Gastrocnemius medialis (tissue), 4 donors: ENCODE data around the gene GRIK2.

ENCODE experiments used
- POLR2A ChIP-seq, 2 donors: fragments of 450-650 bp; IDR thresholded peaks; one replicate each; pipeline ENCODE4 v1.6.1; 2017; ENCODE audit warnings: antibody characterized with exemption in 2 of 2, mild to moderate bottlenecking in 2 of 2, moderate library complexity in 2 of 2
- TF ChIP-seq, protein P1 (sequence below), 5 experiments: fragments of 450-650 bp in 3 of 5; fragments of 200-600 bp in 2 of 5; sonication (generic) in 2 of 5; IDR thresholded peaks in 4 of 5; conservative IDR thresholded peaks in 1 of 5; 1 replicate in 4 of 5; 2 replicates in 1 of 5; pipeline ENCODE4 v1.5.1; 2016 to 2019; ENCODE audit warnings: antibody characterized with exemption in 5 of 5, mild to moderate bottlenecking in 3 of 5, moderate library complexity in 3 of 5

GRCh38 chr6:101402622-101403031, 9.1 kb downstream of the GRIK2 start:
- TF ChIP-seq POLR2A (IDR thresholded peaks at IDR 0.05), result no peak
- TF ChIP-seq, protein P1, sequence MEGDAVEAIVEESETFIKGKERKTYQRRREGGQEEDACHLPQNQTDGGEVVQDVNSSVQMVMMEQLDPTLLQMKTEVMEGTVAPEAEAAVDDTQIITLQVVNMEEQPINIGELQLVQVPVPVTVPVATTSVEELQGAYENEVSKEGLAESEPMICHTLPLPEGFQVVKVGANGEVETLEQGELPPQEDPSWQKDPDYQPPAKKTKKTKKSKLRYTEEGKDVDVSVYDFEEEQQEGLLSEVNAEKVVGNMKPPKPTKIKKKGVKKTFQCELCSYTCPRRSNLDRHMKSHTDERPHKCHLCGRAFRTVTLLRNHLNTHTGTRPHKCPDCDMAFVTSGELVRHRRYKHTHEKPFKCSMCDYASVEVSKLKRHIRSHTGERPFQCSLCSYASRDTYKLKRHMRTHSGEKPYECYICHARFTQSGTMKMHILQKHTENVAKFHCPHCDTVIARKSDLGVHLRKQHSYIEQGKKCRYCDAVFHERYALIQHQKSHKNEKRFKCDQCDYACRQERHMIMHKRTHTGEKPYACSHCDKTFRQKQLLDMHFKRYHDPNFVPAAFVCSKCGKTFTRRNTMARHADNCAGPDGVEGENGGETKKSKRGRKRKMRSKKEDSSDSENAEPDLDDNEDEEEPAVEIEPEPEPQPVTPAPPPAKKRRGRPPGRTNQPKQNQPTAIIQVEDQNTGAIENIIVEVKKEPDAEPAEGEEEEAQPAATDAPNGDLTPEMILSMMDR (IDR thresholded peaks at IDR 0.05 in 4 of 5, conservative IDR thresholded peaks at IDR 0.05 in 1 of 5), result no peak
